CD4-positive, alpha-beta T cell (primary cell): ENCODE data around the gene BTBD3. TPM values are rescaled to one million over a fixed set of nuclear protein-coding genes. Genes with fewer than 3 reads are reported as not detected.

Experiments used
- ATAC-seq: fragments of 200-7000 bp; cut with Tn5 transposase; one replicate; pipeline ENCODE4 v1.10.0; 2022; ENCODE audit warnings: mild to moderate bottlenecking; ENCODE audit not compliant: poor library complexity
- CTCF ChIA-PET: fragments of 350-600 bp; sonication (Branson Sonifier 250); formaldehyde crosslinking; loops from one replicate; lab custom pipeline; 2021; ENCODE audit warnings: antibody characterized with exemption, inconsistent platforms; lab: Charles Lee
- POLR2A ChIA-PET: fragments of 350-600 bp; sonication (Branson Sonifier 250); formaldehyde crosslinking; loops from one replicate; lab custom pipeline; 2021; ENCODE audit warnings: antibody characterized with exemption, inconsistent platforms; lab: Charles Lee
- DNase-seq, 14 experiments: peaks; one replicate each; pipeline ENCODE4 v3.0.0-alpha.2; 2013 to 2020; ENCODE audit warnings: mixed read lengths in 2 of 14
- H3K27ac ChIP-seq, 2 donors: one replicate each; pipeline versions ENCODE4 v1.5.1 to v1.7.0; 2013; ENCODE audit warnings: low read length in 2 of 2, low read depth in 1 of 2, mild to moderate bottlenecking in 1 of 2
- H3K27me3 ChIP-seq, 2 experiments: 1 replicate in 1 of 2; 2 replicates in 1 of 2; pipeline versions ENCODE4 v1.6.1 to v1.7.0; 2013; ENCODE audit warnings: low read length in 2 of 2, control low read depth in 1 of 2, mild to moderate bottlenecking in 1 of 2, moderate library complexity in 1 of 2; ENCODE audit not compliant: insufficient read depth in 2 of 2, control insufficient read depth in 1 of 2
- H3K36me3 ChIP-seq: one replicate; pipeline ENCODE4 v1.6.1; 2013; ENCODE audit warnings: low read length, control low read depth; ENCODE audit not compliant: insufficient read depth
- H3K4me1 ChIP-seq: one replicate; pipeline ENCODE4 v1.6.1; 2013; ENCODE audit warnings: low read length, control low read depth; ENCODE audit not compliant: insufficient read depth
- H3K4me3 ChIP-seq: one replicate; pipeline ENCODE4 v1.5.1; 2013; ENCODE audit warnings: mild to moderate bottlenecking, low read length, moderate library complexity
- H3K9me3 ChIP-seq, 2 experiments: 1 replicate in 1 of 2; 2 replicates in 1 of 2; pipeline versions ENCODE4 v1.6.1 to v1.7.0; 2013; ENCODE audit warnings: low read length in 2 of 2, mild to moderate bottlenecking in 2 of 2, control low read depth in 1 of 2, moderate library complexity in 1 of 2; ENCODE audit not compliant: control insufficient read depth in 1 of 2, insufficient read depth in 1 of 2
- H3K27ac Mint-ChIP-seq: one replicate; pipeline ENCODE4 v1.8.0; 2020; ENCODE audit warnings: mixed read lengths
- H3K27me3 Mint-ChIP-seq: one replicate; pipeline ENCODE4 v1.8.0; 2021; ENCODE audit warnings: mixed read lengths
- H3K36me3 Mint-ChIP-seq: one replicate; pipeline ENCODE4 v1.8.0; 2021; ENCODE audit warnings: low read depth, mixed read lengths
- H3K4me1 Mint-ChIP-seq: one replicate; pipeline ENCODE4 v1.8.0; 2021; ENCODE audit warnings: low read depth, mixed read lengths
- H3K4me3 Mint-ChIP-seq: one replicate; pipeline ENCODE4 v1.8.0; 2020; ENCODE audit warnings: mild to moderate bottlenecking, mixed read lengths
- H3K9me3 Mint-ChIP-seq: one replicate; pipeline ENCODE4 v1.8.0; 2020; ENCODE audit warnings: mixed read lengths
- intact Hi-C, 2 experiments: fragments of 100-400 bp; cut with DNase I in 1 of 2; cut with micrococcal nuclease in 1 of 2; formaldehyde crosslinking; loops; one replicate each; pipeline versions ENCODE4 v1.15.1 to v1.9.0; 2023 to 2025; cut with DNase I, micrococcal nuclease
- total RNA-seq, 174 experiments: library from RNA in 2 of 174; stranded (reverse) in 2 of 174; gene quantifications; one replicate each; pipeline ENCODE4 v1.2.3 and lab custom pipeline; 2021 to 2026
- TF ChIP-seq, protein P1 (sequence below): fragments of 200-600 bp; IDR thresholded peaks from one replicate; pipeline ENCODE4 v1.8.0; 2022; ENCODE audit warnings: antibody characterized with exemption, mild to moderate bottlenecking

Gene BTBD3
- total RNA-seq, 2 experiments from 2014 or later: 1.0 to 3.9 TPM

DNA sequence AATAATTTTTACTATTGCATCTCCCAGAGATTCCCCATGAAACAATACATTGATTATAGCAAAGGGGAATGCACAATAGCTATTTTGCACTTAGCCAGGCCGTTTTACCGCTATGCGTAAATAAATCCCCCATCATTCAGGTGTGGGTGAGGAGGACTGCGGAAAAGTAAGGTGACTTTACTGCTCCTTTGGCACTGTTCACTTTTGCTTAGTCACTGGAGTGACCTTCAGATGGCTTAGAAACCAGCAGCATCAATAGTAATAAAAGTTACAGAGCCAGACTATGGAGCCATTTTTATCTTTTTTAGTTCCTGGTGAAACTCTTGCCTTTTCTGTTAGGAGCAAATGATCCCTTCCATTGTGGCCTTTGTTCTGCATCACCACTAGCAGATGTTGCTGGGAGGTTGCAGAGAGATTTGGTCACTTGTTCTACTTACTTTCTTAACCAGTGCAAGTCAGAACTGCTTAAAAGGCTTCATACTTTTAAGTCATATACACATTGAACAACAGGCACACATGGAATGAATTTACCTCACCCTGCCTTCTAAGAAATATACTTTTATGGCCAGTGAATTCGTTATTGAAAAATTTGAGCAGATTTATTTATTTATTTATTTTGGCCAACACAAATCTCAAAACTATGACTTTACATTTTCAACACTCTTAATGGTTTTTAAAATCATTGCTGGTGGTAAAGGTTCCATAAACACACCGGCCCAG, 12.1 kb upstream of the BTBD3 start:
- intact Hi-C loops: no loop called here
- Histone ChIP-seq H3K9me3 (no peaks in the 10 kb centered on the region), H3K36me3 (no peaks in the 10 kb centered on the region), H3K27me3 (no peaks in the 10 kb centered on the region), H3K4me1 (no peaks in the 10 kb centered on the region), H3K4me3 (no peak overlapping the region), H3K27ac (no peak overlapping the region)
- Mint-ChIP-seq H3K4me3 (no peak overlapping the region), H3K4me1 (peaks cover 5% of the 10 kb centered on the region), H3K36me3 (no peaks in the 10 kb centered on the region), H3K27me3 (no peaks in the 10 kb centered on the region), H3K27ac (no peak overlapping the region), H3K9me3 (no peaks in the 10 kb centered on the region)
- ChIA-PET POLR2A (no interaction called here), CTCF (no interaction called here)
- TF ChIP-seq, protein P1, sequence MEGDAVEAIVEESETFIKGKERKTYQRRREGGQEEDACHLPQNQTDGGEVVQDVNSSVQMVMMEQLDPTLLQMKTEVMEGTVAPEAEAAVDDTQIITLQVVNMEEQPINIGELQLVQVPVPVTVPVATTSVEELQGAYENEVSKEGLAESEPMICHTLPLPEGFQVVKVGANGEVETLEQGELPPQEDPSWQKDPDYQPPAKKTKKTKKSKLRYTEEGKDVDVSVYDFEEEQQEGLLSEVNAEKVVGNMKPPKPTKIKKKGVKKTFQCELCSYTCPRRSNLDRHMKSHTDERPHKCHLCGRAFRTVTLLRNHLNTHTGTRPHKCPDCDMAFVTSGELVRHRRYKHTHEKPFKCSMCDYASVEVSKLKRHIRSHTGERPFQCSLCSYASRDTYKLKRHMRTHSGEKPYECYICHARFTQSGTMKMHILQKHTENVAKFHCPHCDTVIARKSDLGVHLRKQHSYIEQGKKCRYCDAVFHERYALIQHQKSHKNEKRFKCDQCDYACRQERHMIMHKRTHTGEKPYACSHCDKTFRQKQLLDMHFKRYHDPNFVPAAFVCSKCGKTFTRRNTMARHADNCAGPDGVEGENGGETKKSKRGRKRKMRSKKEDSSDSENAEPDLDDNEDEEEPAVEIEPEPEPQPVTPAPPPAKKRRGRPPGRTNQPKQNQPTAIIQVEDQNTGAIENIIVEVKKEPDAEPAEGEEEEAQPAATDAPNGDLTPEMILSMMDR: no peak
- no peak for ATAC-seq
- no peak for DNase-seq

DNA sequence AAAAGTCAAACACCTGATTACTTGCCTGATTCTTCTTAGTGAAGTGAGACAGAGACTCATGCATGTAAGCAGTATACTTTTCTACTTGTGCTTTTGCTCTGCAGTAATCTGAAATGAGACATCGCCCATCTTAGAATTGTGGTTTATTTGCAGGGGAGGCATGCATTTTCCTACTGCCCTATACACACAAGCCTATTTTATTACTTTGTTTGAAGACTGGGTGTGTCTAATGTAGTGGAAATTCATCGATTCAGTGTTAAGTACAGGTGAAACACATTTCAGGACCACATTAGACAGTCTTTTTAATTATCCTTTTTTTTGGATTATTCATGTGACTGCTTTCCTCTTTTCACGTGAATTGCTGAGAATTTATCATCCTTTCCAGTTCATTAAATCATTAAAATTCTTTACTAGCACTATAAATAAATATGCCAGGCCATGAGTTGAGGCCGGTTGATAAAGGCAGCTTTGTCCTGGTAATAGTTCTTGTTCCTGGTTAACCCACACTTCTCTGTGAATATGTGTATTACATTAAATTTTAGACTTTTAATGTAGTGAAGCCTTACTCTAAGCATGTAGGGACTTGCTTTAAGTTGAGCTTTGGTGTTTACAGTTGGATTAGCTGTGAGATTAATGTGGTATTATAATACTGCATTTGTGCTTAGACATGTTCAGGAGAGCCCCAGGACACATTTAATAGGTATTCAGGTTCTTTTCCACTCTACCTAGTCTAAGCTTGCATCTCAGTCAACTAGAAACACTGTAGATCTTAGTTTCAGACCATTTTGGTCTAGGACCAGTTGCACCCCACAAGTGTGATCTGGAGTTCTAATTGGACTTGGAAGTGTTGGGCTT, 10.8 kb upstream of the BTBD3 start:
- TF ChIP-seq, protein P1: no peak
- no peak overlapping the region for H3K27ac Mint-ChIP-seq

GRCh38 chr20:11907621-11908020, 10.1 kb upstream of the BTBD3 start:
- ChIA-PET CTCF (no interaction called here), POLR2A (no interaction called here)
- Histone ChIP-seq H3K4me3 (no peak overlapping the region), H3K4me1 (no peaks in the 10 kb centered on the region), H3K27me3 (no peaks in the 10 kb centered on the region), H3K9me3 (no peaks in the 10 kb centered on the region), H3K27ac (no peak overlapping the region), H3K36me3 (no peaks in the 10 kb centered on the region)
- intact Hi-C loops: no loop called here
- no peaks in the 10 kb centered on the region for H3K36me3 Mint-ChIP-seq
- H3K9me3 Mint-ChIP-seq: no peaks in the 10 kb centered on the region
- H3K4me3 Mint-ChIP-seq: no peak overlapping the region
- TF ChIP-seq, protein P1: no peak
- DNase-seq: no peak
- no peak for ATAC-seq
- H3K27ac Mint-ChIP-seq: no peak overlapping the region
- H3K4me1 Mint-ChIP-seq: peaks cover 12% of the 10 kb centered on the region
- no peaks in the 10 kb centered on the region for H3K27me3 Mint-ChIP-seq

More for the DNA sequence above, 10.8 kb upstream of the BTBD3 start:
- H3K27me3 Mint-ChIP-seq: no peaks in the 10 kb centered on the region
- H3K9me3 ChIP-seq: no peaks in the 10 kb centered on the region
- ChIA-PET POLR2A (no interaction called here), CTCF (no interaction called here)
- ATAC-seq (no peak), DNase-seq (no peak)
- H3K4me1 ChIP-seq: no peaks in the 10 kb centered on the region
- no peak overlapping the region for H3K27ac ChIP-seq
- no peaks in the 10 kb centered on the region for H3K36me3 ChIP-seq
- no peaks in the 10 kb centered on the region for H3K27me3 ChIP-seq
- H3K4me3 ChIP-seq: no peak overlapping the region
- intact Hi-C loops: no loop called here
- no peaks in the 10 kb centered on the region for H3K36me3 Mint-ChIP-seq
- peaks cover 5% of the 10 kb centered on the region for H3K4me1 Mint-ChIP-seq
- H3K9me3 Mint-ChIP-seq: no peaks in the 10 kb centered on the region
- H3K4me3 Mint-ChIP-seq: no peak overlapping the region
